DMS79 (cell line): ENCODE results near the gene CSNK1A1L.
A peak's percentile ranks its signal among the peaks of the same experiment; 100 is the strongest.
"Not testable (repeated sequence)": the region's sequence is repeated elsewhere in the genome, so short reads cannot be mapped to it uniquely, and the experiment has no call there.

Experiments
- DNase-seq: peaks from one replicate; lab custom pipeline; 2025; lab: John Stamatoyannopoulos, UW

CSNK1A1L gene

GRCh38 chr13:37058910-37059847, 46.3 kb downstream of the CSNK1A1L start, which contains the start of gene SUPT20H:
Gene SUPT20H, minus strand, starts transcription at chr13:37059688. Its CDS starts 8,198 bp downstream, at chr13:37051490.
- peak; percentile 75 for DNase-seq

- DNase-seq: not testable (repeated sequence)
Observed at GRCh38 chr13:37056228-37056627, 49.2 kb downstream of the CSNK1A1L start.
